Stimulated activated CD8-positive, alpha-beta memory T cell treated with anti-CD3 and anti-CD28 coated beads, Interleukin-7, amount 100 ng/mL, for 48 hours (primary cell): Measurements from ENCODE around the gene UBL5.

ENCODE experiments used
- DNase-seq, 2 donors: peaks; one replicate each; pipeline ENCODE4 v3.0.0-alpha.2; 2020; ENCODE audit warnings: low read depth in 1 of 2; ENCODE audit errors: extremely low read depth in 1 of 2

Gene UBL5

GRCh38 chr19:9849791-9850190, 22.1 kb downstream of the UBL5 start:
- DNase-seq = no peak

GRCh38 chr19:9850235-9850959, 22.7 kb downstream of the UBL5 start:
- DNase-seq = no peak

GRCh38 chr19:9854282-9854846, 26.6 kb downstream of the UBL5 start:
- no peak for DNase-seq

GRCh38 chr19:9856609-9857008, 28.9 kb downstream of the UBL5 start:
- no peak for DNase-seq

GRCh38 chr19:9857076-9857721, 29.5 kb downstream of the UBL5 start:
- DNase-seq = no peak

GRCh38 chr19:9857920-9858746, 30.4 kb downstream of the UBL5 start:
- no peak for DNase-seq

- DNase-seq = no peak
Measured at GRCh38 chr19:9858766-9859165, 31.0 kb downstream of the UBL5 start.

GRCh38 chr19:9860407-9860806, 32.7 kb downstream of the UBL5 start:
- DNase-seq = no peak

- no peak for DNase-seq
Measured at GRCh38 chr19:9861503-9861902, 33.8 kb downstream of the UBL5 start.

GRCh38 chr19:9862938-9863337, 35.2 kb downstream of the UBL5 start:
- no peak for DNase-seq

GRCh38 chr19:9863759-9864158, 36.0 kb downstream of the UBL5 start:
- DNase-seq = no peak

GRCh38 chr19:9865732-9866501, 38.2 kb downstream of the UBL5 start:
- DNase-seq = no peak

- no peak for DNase-seq
Measured at GRCh38 chr19:9868983-9869617, 41.4 kb downstream of the UBL5 start.

GRCh38 chr19:9871626-9872338, 44.1 kb downstream of the UBL5 start:
- no peak for DNase-seq

- no peak for DNase-seq
Measured at GRCh38 chr19:9872618-9873242, 45.0 kb downstream of the UBL5 start.

GRCh38 chr19:9875031-9875627, 47.4 kb downstream of the UBL5 start:
- no peak for DNase-seq

GRCh38 chr19:9875796-9876195, 48.1 kb downstream of the UBL5 start:
- no peak for DNase-seq

- DNase-seq = no peak
Measured at GRCh38 chr19:9877780-9878510, 50.2 kb downstream of the UBL5 start.
